NCI-H2171 treated with DMSO at 0.1 percent for 48 hours (cell line): ENCODE results near the gene NEK1.

Experiments used
- DNase-seq: peaks from one replicate; lab custom pipeline; 2025; lab: John Stamatoyannopoulos, UW

Gene NEK1

GRCh38 chr4:169418846-169419245 lies 193.5 kb downstream of the NEK1 start:
- no peak for DNase-seq

- DNase-seq, result no peak
Measured at GRCh38 chr4:169417629-169418282, 194.6 kb downstream of the NEK1 start.

GRCh38 chr4:169416997-169417396 lies 195.4 kb downstream of the NEK1 start:
- no peak for DNase-seq

GRCh38 chr4:169416461-169416860 lies 195.9 kb downstream of the NEK1 start:
- DNase-seq, result no peak

GRCh38 chr4:169414913-169415312 lies 197.5 kb downstream of the NEK1 start:
- DNase-seq, result no peak

- no peak for DNase-seq
Measured at GRCh38 chr4:169412046-169412445, 200.3 kb downstream of the NEK1 start.

GRCh38 chr4:169410839-169411770 lies 201.3 kb downstream of the NEK1 start:
- DNase-seq, result no peak

GRCh38 chr4:169407217-169407845 lies 205.1 kb downstream of the NEK1 start:
- DNase-seq, result no peak

GRCh38 chr4:169404960-169405359 lies 207.4 kb downstream of the NEK1 start:
- no peak for DNase-seq

GRCh38 chr4:169400832-169401231 lies 211.6 kb downstream of the NEK1 start:
- no peak for DNase-seq

GRCh38 chr4:169399976-169400767 lies 212.2 kb downstream of the NEK1 start:
- DNase-seq, result no peak

- no peak for DNase-seq
Measured at GRCh38 chr4:169398316-169398715, 214.1 kb downstream of the NEK1 start.

GRCh38 chr4:169397762-169398161 lies 214.6 kb downstream of the NEK1 start:
- no peak for DNase-seq

- DNase-seq, result no peak
Measured at GRCh38 chr4:169385376-169385775, 227.0 kb downstream of the NEK1 start.

- DNase-seq, result no peak
Measured at GRCh38 chr4:169384779-169385178, 227.6 kb downstream of the NEK1 start.

- no peak for DNase-seq
Measured at GRCh38 chr4:169383724-169384123, 228.7 kb downstream of the NEK1 start.

GRCh38 chr4:169379688-169380087 lies 232.7 kb downstream of the NEK1 start:
- no peak for DNase-seq

- DNase-seq, result no peak
Measured at GRCh38 chr4:169377367-169377766, 235.0 kb downstream of the NEK1 start.

GRCh38 chr4:169376421-169376820 lies 236.0 kb downstream of the NEK1 start:
- no peak for DNase-seq

GRCh38 chr4:169372791-169373190 lies 239.6 kb downstream of the NEK1 start:
- DNase-seq, result no peak

GRCh38 chr4:169369634-169370033 lies 242.7 kb downstream of the NEK1 start:
- DNase-seq, result no peak

GRCh38 chr4:169367826-169368225 lies 244.6 kb downstream of the NEK1 start:
- no peak for DNase-seq
